Ascending aorta (tissue), 2 donors: ENCODE data around the gene ABCC1. TPM values are rescaled to one million over a fixed set of nuclear protein-coding genes. Genes with fewer than 3 reads are reported as not detected.
"Not testable (repeated sequence)": the region's sequence is repeated elsewhere in the genome, so short reads cannot be mapped to it uniquely, and the experiment has no call there.

Source experiments
- DNase-seq, 2 donors: peaks; one replicate each; pipeline ENCODE4 v3.0.0-alpha.2; 2019; ENCODE audit warnings: low spot score in 2 of 2
- H3K27ac ChIP-seq, 2 donors: fragments of 200-600 bp; sonication (generic); one replicate each; pipeline ENCODE4 v1.5.1; 2016 to 2017; ENCODE audit warnings: mild to moderate bottlenecking in 1 of 2
- H3K27me3 ChIP-seq: fragments of 200-600 bp; sonication (generic); one replicate; pipeline ENCODE4 v1.5.1; 2017
- H3K36me3 ChIP-seq, 2 donors: fragments of 200-600 bp; sonication (generic); one replicate each; pipeline ENCODE4 v1.5.1; 2016
- H3K4me1 ChIP-seq, 2 donors: fragments of 200-600 bp; sonication (generic); one replicate each; pipeline ENCODE4 v1.5.1; 2016 to 2017; ENCODE audit warnings: mild to moderate bottlenecking in 1 of 2
- H3K4me3 ChIP-seq, 2 donors: fragments of 200-600 bp; sonication (generic); one replicate each; pipeline ENCODE4 v1.5.1; 2016 to 2017; ENCODE audit warnings: mild to moderate bottlenecking in 1 of 2
- H3K9me3 ChIP-seq, 2 donors: fragments of 200-600 bp; sonication (generic); one replicate each; pipeline ENCODE4 v1.5.1; 2016
- intact Hi-C: fragments of 100-400 bp; cut with DNase I; formaldehyde crosslinking; loops from one replicate; pipeline ENCODE4 v1.15.1; 2023
- total RNA-seq: library from RNA; depleted of rRNA; stranded (reverse); fragments of >200 nt; gene quantifications from one replicate; pipeline ENCODE4 v1.1.0, GENCODE V29; 2016
- TF ChIP-seq, protein P1 (sequence below), 3 experiments: fragments of 200-600 bp in 2 of 3; fragments of 450-650 bp in 1 of 3; sonication (generic) in 2 of 3; IDR thresholded peaks; one replicate each; pipeline ENCODE4 v1.5.1; 2016 to 2019; ENCODE audit warnings: antibody characterized with exemption in 3 of 3, mild to moderate bottlenecking in 1 of 3, moderate library complexity in 1 of 3

Gene ABCC1
- total RNA-seq, 1 donor from 2014 or later = 144 TPM

DNA sequence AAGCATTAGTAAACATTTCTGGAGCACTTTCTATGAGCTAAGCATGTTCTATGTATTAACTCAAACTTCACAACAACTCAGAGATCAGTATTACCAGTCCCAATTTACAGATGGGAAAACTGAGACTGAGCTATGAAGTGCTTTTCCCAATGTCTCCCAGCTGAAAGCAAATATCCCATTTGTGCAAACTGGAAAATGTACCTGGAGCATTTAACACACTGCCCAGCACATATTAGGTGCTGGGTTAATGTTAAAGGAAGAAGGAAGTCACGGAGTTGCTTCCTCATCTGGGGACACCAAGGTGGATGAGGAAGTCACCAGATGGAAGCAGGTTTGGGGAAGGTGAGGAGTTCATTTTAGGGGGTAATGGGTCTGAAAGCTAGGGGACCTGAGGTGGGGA, 207.8 kb downstream of the ABCC1 start:
- Histone ChIP-seq H3K9me3 (peaks cover 7 to 12% of the 10 kb centered on the region in 2 donors), H3K4me3 (no peak overlapping the region), H3K36me3 (no peaks in the 10 kb centered on the region), H3K27me3 (no peaks in the 10 kb centered on the region), H3K27ac (no peak overlapping the region), H3K4me1 (no peaks in the 10 kb centered on the region)
- intact Hi-C loops = no loop called here
- TF ChIP-seq, protein P1, sequence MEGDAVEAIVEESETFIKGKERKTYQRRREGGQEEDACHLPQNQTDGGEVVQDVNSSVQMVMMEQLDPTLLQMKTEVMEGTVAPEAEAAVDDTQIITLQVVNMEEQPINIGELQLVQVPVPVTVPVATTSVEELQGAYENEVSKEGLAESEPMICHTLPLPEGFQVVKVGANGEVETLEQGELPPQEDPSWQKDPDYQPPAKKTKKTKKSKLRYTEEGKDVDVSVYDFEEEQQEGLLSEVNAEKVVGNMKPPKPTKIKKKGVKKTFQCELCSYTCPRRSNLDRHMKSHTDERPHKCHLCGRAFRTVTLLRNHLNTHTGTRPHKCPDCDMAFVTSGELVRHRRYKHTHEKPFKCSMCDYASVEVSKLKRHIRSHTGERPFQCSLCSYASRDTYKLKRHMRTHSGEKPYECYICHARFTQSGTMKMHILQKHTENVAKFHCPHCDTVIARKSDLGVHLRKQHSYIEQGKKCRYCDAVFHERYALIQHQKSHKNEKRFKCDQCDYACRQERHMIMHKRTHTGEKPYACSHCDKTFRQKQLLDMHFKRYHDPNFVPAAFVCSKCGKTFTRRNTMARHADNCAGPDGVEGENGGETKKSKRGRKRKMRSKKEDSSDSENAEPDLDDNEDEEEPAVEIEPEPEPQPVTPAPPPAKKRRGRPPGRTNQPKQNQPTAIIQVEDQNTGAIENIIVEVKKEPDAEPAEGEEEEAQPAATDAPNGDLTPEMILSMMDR (IDR thresholded peaks at IDR 0.05) = no peak
- no peak for DNase-seq

DNA sequence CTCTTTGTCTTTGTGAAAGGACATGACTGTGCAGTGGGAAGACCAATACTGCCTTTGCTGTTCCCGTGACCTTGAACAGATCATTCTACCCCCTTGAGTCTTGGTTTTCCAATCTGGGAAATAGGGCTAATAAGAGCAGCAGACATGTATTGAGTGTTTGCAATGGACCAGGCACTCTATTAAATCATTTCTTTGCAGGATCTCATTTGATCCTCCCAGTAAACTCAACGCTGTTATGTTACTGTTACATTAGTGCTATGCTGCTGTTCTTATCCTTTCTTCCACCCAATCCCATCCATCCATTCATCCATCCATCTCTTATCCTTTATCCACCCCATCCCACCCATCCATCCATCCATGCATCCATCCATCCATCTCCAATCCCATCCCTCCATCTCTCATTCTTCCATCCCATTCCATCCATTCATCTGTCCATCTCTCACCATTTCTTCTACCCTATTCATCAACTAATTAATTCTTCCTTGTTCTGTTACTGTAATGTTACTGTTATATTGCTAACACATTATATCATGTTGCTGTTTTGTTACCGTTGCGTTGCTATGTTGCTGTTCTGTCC, 208.8 kb downstream of the ABCC1 start:
- intact Hi-C loops = no loop called here
- no peak for DNase-seq
- H3K9me3 ChIP-seq = peaks cover 7 to 12% of the 10 kb centered on the region in 2 donors
- no peak overlapping the region for H3K4me3 ChIP-seq
- no peak overlapping the region for H3K27ac ChIP-seq
- TF ChIP-seq, protein P1 (IDR thresholded peaks at IDR 0.05) = no peak
- H3K27me3 ChIP-seq = no peaks in the 10 kb centered on the region
- H3K36me3 ChIP-seq = no peaks in the 10 kb centered on the region
- no peaks in the 10 kb centered on the region for H3K4me1 ChIP-seq

DNA sequence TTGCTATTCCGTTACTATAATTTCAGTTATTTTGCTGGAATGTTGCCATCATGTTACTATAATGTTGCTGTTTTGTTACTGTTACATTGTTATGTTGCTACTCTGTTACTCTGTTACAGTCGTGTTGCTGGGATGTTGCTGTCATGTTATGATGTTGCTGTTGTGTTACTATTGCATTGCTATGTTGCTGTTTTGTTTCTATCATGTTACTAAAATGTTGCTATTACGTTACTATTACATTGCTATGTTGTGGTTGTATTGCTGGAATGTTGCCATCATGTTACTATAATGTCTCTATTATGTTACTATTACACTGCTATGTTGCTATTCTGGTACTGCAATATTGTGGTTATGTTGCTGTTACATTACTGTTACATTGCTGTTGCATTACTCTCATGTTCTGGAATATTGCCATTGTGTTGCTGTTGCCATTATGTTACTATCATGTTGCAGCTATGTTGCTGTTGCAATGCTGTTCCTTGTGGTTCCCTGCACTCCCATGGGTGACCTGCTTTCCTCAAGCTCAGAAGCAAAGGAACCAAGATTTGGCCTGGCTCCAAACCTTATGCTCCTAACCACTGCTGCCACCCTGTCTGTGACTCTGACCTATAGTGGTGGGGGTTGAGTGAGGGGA, 209.4 kb downstream of the ABCC1 start:
- Histone ChIP-seq H3K4me1 (no peaks in the 10 kb centered on the region), H3K9me3 (peaks cover 7 to 12% of the 10 kb centered on the region in 2 donors), H3K4me3 (no peak overlapping the region), H3K36me3 (no peaks in the 10 kb centered on the region), H3K27ac (no peak overlapping the region), H3K27me3 (no peaks in the 10 kb centered on the region)
- intact Hi-C loops = no loop called here
- TF ChIP-seq, protein P1 (IDR thresholded peaks at IDR 0.05) = no peak
- DNase-seq = no peak

DNA sequence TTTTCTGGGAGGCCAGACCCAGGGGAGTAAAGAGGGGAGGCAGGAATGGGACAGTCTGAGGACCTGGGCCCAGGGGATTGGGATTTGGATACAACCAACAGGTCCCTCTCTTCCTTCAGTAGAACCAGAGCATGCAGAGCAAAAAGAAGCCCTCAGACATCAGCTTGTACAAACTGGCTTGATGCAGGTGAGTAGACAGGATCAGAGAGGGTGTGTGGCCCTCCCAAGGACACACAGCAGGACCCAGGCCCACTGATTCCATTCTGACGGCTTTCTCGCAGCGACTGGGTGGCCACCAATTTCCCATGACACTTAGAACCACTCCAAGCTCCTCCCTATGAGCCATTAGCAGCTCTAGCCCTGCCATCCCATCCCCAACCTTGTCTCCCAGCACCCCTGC, 210.2 kb downstream of the ABCC1 start:
- Histone ChIP-seq H3K27me3 (no peaks in the 10 kb centered on the region), H3K9me3 (peaks cover 7 to 12% of the 10 kb centered on the region in 2 donors), H3K4me1 (no peaks in the 10 kb centered on the region), H3K36me3 (no peaks in the 10 kb centered on the region), H3K27ac (no peak overlapping the region), H3K4me3 (no peak overlapping the region)
- intact Hi-C loops = no loop called here
- TF ChIP-seq, protein P1 (IDR thresholded peaks at IDR 0.05) = no peak
- no peak for DNase-seq

DNA sequence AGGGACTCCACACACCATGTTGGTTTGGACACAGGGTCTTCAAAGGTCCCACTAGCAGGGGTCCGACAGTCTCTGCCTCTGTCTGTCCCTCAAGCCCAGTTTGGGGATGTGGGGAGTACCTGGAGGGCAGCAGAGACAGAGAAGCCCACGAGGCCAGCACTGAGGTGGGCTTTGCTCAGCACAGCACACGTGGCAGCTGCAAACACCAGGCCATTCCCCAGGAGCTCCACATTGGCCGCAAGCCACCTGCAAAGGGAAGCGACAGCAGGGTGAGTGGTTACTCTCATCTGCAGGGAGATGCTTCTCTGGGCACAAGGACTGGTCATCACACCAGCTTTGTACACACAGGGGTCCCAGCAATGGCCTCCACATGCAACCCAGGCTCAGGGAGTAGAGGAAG, 211.9 kb downstream of the ABCC1 start:
- Histone ChIP-seq H3K27me3 (no peaks in the 10 kb centered on the region), H3K4me3 (no peak overlapping the region), H3K9me3 (peaks cover 7 to 12% of the 10 kb centered on the region in 2 donors), H3K36me3 (no peaks in the 10 kb centered on the region), H3K27ac (no peak overlapping the region), H3K4me1 (no peaks in the 10 kb centered on the region)
- intact Hi-C loops = no loop called here
- no peak for DNase-seq
- TF ChIP-seq, protein P1 (IDR thresholded peaks at IDR 0.05) = no peak

DNA sequence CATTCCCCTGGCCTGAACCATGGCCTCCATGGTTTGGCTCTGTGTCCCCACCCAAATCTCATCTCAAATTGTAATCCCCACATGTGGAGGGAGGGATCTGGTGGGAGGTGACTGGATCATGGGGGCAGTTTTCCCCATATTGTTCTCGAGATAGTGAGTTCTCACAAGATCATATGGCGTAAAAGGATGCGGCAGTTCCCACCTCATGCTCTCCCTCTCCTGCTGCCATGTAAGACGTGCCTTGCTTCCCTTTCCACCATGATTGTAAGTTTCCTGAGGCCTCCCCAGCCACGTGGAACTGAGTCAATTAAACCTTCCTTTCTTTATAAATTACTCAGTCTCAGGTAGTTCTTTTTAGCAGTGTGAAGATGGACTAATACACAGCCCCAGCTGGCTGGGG, 212.4 kb downstream of the ABCC1 start:
- H3K4me1 ChIP-seq, H3K36me3 ChIP-seq, H3K27ac ChIP-seq, DNase-seq, intact Hi-C loops, H3K27me3 ChIP-seq, H3K4me3 ChIP-seq: not testable (repeated sequence)
- H3K9me3 ChIP-seq = peaks cover 7 to 12% of the 10 kb centered on the region in 2 donors
